T-helper 17 cell (primary cell): Measurements from ENCODE around the gene ANKRD44. TPM values are rescaled to one million over a fixed set of nuclear protein-coding genes. Genes with fewer than 3 reads are reported as not detected.
A peak's percentile ranks its signal among the peaks of the same experiment; 100 is the strongest.

Experiments used
- ATAC-seq: fragments of 150-1000 bp; cut with Tn5 transposase; 2 replicates; pipeline ENCODE4 v1.10.0; 2021; ENCODE audit warnings: mild to moderate bottlenecking, moderate library complexity
- DNase-seq, 3 donors: peaks; one replicate each; pipeline versions ENCODE4 v3.0.0 to v3.0.0-alpha.2; 2020 to 2021
- H3K9me3 ChIP-seq: one replicate; pipeline ENCODE4 v1.7.0; 2013; ENCODE audit warnings: low read length, mild to moderate bottlenecking; ENCODE audit not compliant: control insufficient read depth, poor library complexity, severe bottlenecking
- H3K27ac Mint-ChIP-seq: one replicate; pipeline ENCODE4 v1.8.0; 2022; ENCODE audit warnings: mild to moderate bottlenecking, moderate library complexity, mixed read lengths
- H3K27me3 Mint-ChIP-seq: one replicate; pipeline ENCODE4 v1.8.0; 2022; ENCODE audit warnings: mixed read lengths
- H3K36me3 Mint-ChIP-seq: one replicate; pipeline ENCODE4 v1.8.0; 2022; ENCODE audit warnings: low read depth, mixed read lengths
- H3K4me1 Mint-ChIP-seq: one replicate; pipeline ENCODE4 v1.8.0; 2022; ENCODE audit warnings: mild to moderate bottlenecking, mixed read lengths
- H3K4me3 Mint-ChIP-seq: one replicate; pipeline ENCODE4 v1.8.0; 2022; ENCODE audit warnings: mild to moderate bottlenecking, moderate library complexity, mixed read lengths
- total RNA-seq, 4 donors: library from RNA in 2 of 4; stranded (reverse) in 2 of 4; gene quantifications; one replicate each; pipeline ENCODE4 v1.2.3 and lab custom pipeline; 2022 to 2026

ANKRD44 gene
- total RNA-seq, 2 donors from 2014 or later: 232 to 246 TPM

- DNase-seq: no peak
- no peak for ATAC-seq
- Mint-ChIP-seq H3K27ac (no peak overlapping the region), H3K27me3 (peaks cover 7% of the 10 kb centered on the region), H3K36me3 (no peaks in the 10 kb centered on the region), H3K4me1 (peaks cover 3% of the 10 kb centered on the region), H3K4me3 (no peak overlapping the region)
- no peaks in the 10 kb centered on the region for H3K9me3 ChIP-seq
Observed at GRCh38 chr2:196955036-196955435, 355.5 kb downstream of the ANKRD44 start.

DNA sequence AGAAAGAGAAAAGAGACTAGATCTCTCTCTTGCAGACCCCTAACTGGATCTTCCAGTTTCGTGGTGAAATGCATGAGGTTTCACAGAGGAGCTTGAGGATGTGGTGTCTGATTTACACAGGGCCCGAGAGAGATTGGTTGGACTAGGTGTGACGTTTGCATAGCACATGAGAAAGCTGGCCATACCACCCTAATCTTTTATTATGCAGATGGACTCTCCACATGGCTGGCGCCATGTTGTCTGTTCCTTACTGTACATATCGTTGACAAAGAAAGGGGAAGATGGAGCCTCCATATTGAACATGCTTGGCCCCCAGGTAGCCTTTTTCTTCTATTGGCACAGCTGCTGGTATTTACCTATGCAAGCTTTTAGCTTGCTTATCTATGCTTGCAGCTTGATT lies 356.6 kb downstream of the ANKRD44 start:
- no peak overlapping the region for H3K4me3 Mint-ChIP-seq
- peaks cover 3% of the 10 kb centered on the region for H3K4me1 Mint-ChIP-seq
- no peak for DNase-seq
- no peak for ATAC-seq
- H3K27ac Mint-ChIP-seq: no peak overlapping the region
- H3K9me3 ChIP-seq: no peaks in the 10 kb centered on the region
- H3K27me3 Mint-ChIP-seq: peaks cover 7% of the 10 kb centered on the region
- no peaks in the 10 kb centered on the region for H3K36me3 Mint-ChIP-seq

DNA sequence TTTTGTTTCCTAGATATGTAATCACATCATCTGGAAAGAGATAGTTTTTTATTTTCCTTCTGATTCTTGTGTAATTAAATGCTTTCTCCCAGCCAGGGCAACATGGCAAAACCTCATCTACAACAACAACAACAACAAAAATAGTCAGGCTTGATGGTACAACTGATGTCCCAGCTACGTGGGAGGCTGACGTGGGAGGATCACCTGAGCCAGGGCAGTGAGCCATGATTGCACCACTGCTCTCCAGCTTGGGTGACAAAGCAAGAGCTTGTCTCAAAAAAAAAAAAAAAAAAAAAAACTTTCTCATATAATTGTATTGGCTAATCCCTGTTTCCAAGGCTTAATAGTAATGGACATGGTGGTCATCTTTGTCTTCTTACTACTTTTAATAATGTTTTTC lies 357.6 kb downstream of the ANKRD44 start:
- Mint-ChIP-seq H3K4me1 (peaks cover 3% of the 10 kb centered on the region), H3K4me3 (no peak overlapping the region), H3K36me3 (no peaks in the 10 kb centered on the region), H3K27me3 (peaks cover 7% of the 10 kb centered on the region), H3K27ac (no peak overlapping the region)
- H3K9me3 ChIP-seq: no peaks in the 10 kb centered on the region
- no peak for DNase-seq
- no peak for ATAC-seq

GRCh38 chr2:196951973-196952372 lies 358.6 kb downstream of the ANKRD44 start:
- H3K9me3 ChIP-seq: no peaks in the 10 kb centered on the region
- DNase-seq (no peak), ATAC-seq (no peak)
- H3K27ac Mint-ChIP-seq: no peak overlapping the region
- no peaks in the 10 kb centered on the region for H3K36me3 Mint-ChIP-seq
- H3K4me1 Mint-ChIP-seq: peaks cover 3% of the 10 kb centered on the region
- H3K27me3 Mint-ChIP-seq: peaks cover 7% of the 10 kb centered on the region
- H3K4me3 Mint-ChIP-seq: no peak overlapping the region

GRCh38 chr2:196949116-196949515 lies 361.5 kb downstream of the ANKRD44 start:
- Mint-ChIP-seq H3K27ac (no peak overlapping the region), H3K27me3 (no peaks in the 10 kb centered on the region), H3K36me3 (no peaks in the 10 kb centered on the region), H3K4me1 (no peaks in the 10 kb centered on the region), H3K4me3 (no peak overlapping the region)
- DNase-seq (no peak), ATAC-seq (no peak)
- no peaks in the 10 kb centered on the region for H3K9me3 ChIP-seq

DNA sequence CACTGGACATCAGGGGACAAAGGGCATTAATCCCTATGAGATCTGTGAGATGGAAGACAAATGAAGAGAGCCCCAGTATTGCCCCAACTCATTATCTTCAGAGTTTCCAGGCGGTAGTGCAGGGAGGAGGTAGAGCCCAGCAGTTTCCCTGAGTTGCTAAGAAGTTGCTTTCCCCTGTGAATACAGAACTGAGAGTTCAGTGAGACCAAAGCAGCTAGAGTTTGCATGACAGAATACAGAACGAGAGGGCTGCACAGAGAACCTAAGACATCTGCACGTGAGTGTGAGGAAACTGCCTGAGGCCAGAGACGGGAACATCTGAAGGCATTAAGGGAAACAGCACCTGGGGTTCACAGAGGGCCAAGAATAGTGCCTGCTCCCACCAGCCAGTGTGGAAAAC lies 366.0 kb downstream of the ANKRD44 start:
- no peak for ATAC-seq
- no peak overlapping the region for H3K27ac Mint-ChIP-seq

DNA sequence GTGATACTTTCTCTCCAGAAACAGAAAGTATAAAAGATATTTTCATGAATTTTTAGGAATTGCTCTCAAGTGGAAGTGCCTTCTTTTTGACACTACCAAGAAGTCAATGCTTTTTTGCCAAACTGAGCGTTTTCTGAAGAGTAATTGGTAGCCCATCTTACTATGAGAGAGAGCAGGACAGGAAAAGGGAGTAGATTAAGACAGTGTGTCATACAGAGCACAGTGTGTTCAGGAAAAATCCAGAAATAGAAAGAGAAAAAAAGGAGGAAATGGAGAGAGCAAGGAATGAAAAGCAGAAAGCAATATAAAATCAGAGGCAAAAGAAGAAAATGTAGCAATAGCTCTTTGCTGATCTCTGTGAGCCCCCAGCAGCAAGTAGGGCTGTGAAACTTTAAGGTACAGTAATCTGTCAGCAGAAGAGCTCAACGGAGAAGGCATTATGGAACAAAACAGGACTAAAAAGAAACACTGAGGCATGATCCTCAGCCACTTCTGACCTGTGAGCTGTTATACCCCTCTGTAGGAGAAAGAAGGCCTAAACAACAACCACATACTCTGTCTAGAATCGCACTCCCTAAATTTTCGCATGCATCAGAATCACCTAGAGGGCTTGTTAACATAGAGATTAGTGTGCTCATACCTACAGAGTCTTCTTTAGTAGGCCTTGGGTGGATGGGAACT lies 369.0 kb downstream of the ANKRD44 start:
- peaks cover 5% of the 10 kb centered on the region for H3K27me3 Mint-ChIP-seq
- H3K27ac Mint-ChIP-seq: no peak overlapping the region
- H3K36me3 Mint-ChIP-seq: peaks cover 2% of the 10 kb centered on the region
- H3K4me3 Mint-ChIP-seq: no peak overlapping the region
- H3K4me1 Mint-ChIP-seq: peaks cover 2% of the 10 kb centered on the region
- ATAC-seq (no peak), DNase-seq (no peak)
- no peaks in the 10 kb centered on the region for H3K9me3 ChIP-seq

More for the DNA sequence above, 366.0 kb downstream of the ANKRD44 start:
- Mint-ChIP-seq H3K4me1 (peaks cover 2% of the 10 kb centered on the region), H3K4me3 (peak overlapping the region; percentile 12), H3K27me3 (peaks cover 5% of the 10 kb centered on the region), H3K36me3 (peaks cover 2% of the 10 kb centered on the region)
- no peaks in the 10 kb centered on the region for H3K9me3 ChIP-seq
- no peak for DNase-seq

- no peaks in the 10 kb centered on the region for H3K9me3 ChIP-seq
- Mint-ChIP-seq H3K27ac (no peak overlapping the region), H3K4me3 (no peak overlapping the region), H3K4me1 (peaks cover 5% of the 10 kb centered on the region), H3K36me3 (peaks cover 2% of the 10 kb centered on the region), H3K27me3 (peaks cover 5% of the 10 kb centered on the region)
- DNase-seq: no peak
- no peak for ATAC-seq
Observed at GRCh38 chr2:196939371-196939770, 371.2 kb downstream of the ANKRD44 start.

Other genes with a start within 250 kb of the ANKRD44 start
- 100 to 1,000 TPM; 454 to 510 TPM for gene SF3B1, start 124.2 kb upstream of the ANKRD44 start, total RNA-seq
- 10 to 100 TPM; 50.8 to 54.9 TPM for gene COQ10B, start 142.8 kb upstream of the ANKRD44 start, total RNA-seq
- 100 to 1,000 TPM; 161 to 182 TPM for gene HSPD1, start 189.1 kb upstream of the ANKRD44 start, total RNA-seq
- 10 to 100 TPM; 61.3 to 74.6 TPM for gene HSPE1, start 189.6 kb upstream of the ANKRD44 start, total RNA-seq
- gene MOB4, start 205.3 kb upstream of the ANKRD44 start, total RNA-seq: 10 to 100 TPM; 16.3 to 28.9 TPM